NCI-H2029 treated with DMSO at 0.1 percent for 48 hours (cell line): ENCODE data around the gene SURF1.
A peak's percentile ranks its signal among the peaks of the same experiment; 100 is the strongest.
"Not testable (repeated sequence)": the region's sequence is repeated elsewhere in the genome, so short reads cannot be mapped to it uniquely, and the experiment has no call there.

Experiments used
- DNase-seq: peaks from one replicate; lab custom pipeline; 2025; lab: John Stamatoyannopoulos, UW

SURF1 gene

GRCh38 chr9:133383438-133383837 lies 27.2 kb upstream of the SURF1 start:
- no peak for DNase-seq

- no peak for DNase-seq
Measured at GRCh38 chr9:133382507-133383141, 26.3 kb upstream of the SURF1 start.

- DNase-seq = no peak
Measured at GRCh38 chr9:133380734-133381133, 24.4 kb upstream of the SURF1 start.

DNA sequence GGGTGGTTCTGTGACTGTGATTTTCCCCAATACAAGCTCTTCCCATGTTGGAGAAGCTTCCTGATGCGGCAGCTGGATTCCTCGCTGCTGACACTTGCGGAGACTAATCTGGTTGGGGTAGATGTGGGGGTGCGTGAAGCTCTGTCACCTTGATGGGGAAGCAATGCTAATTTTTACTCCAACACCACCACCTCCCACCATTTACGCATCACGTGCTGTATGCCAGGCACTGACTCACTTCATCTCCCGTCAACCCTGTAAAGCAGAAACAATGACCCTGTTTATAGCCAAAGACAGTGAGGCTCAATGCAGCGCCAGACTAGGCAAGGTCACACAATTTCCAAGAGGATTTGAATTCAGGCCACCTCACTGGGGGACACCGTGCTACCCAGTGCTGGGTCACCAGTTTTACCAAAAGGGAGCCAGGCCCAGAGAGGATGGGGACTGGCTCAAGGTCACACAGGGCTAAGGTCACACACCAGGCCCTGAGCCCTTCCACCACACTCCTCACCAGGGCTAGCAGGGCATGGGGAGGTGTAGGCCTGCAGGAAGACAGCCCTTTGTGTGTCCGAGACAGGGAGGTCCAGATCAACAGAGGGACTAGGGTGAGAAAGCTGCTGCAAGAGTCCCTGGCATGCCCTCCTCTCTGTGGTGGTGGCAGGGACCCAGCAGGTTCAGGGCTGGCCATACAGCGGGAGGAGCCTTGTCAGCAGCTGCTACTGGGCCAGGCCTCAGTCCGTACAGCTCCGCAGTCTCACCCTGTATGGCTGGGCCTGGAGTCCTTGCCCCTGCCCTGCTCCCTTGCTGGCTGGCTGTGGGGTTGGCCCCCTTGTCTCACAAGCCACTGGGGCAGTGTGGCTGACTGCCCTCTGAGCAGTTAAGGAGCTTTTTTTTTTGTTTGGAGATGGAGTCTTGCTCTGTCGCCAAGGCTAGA lies 23.1 kb upstream of the SURF1 start:
- DNase-seq = no peak

DNA sequence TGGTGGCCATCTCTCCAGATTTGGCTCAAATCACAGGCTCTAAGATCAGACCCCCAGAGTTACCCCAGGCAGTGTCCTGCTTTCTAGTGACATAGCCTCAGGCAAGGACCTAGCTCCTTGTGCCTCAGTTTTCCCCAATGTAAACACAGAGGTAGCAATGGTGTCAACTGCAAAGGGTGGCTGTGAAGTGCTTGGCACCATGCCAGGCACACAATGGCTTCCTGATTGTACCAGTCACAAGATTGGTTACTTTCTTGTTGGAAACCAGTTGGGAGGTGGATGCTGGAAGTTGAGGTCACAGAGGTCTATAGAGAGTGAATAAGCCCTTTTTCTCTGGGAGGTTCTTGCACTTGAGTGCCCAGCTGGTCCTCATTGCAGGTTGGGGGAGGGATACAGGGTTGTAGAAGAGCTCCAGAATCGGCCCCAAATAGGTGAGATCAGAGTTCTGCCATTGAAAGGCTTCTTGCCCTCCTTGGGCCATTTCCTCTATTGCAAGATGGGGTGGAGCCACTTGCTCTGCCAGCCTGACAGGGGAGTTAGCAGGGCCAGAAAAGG lies 22.2 kb upstream of the SURF1 start:
- DNase-seq = no peak

GRCh38 chr9:133377721-133378216 lies 21.5 kb upstream of the SURF1 start:
- no peak for DNase-seq

- DNase-seq = not testable (repeated sequence)
Measured at GRCh38 chr9:133377280-133377679, 21.0 kb upstream of the SURF1 start.

DNA sequence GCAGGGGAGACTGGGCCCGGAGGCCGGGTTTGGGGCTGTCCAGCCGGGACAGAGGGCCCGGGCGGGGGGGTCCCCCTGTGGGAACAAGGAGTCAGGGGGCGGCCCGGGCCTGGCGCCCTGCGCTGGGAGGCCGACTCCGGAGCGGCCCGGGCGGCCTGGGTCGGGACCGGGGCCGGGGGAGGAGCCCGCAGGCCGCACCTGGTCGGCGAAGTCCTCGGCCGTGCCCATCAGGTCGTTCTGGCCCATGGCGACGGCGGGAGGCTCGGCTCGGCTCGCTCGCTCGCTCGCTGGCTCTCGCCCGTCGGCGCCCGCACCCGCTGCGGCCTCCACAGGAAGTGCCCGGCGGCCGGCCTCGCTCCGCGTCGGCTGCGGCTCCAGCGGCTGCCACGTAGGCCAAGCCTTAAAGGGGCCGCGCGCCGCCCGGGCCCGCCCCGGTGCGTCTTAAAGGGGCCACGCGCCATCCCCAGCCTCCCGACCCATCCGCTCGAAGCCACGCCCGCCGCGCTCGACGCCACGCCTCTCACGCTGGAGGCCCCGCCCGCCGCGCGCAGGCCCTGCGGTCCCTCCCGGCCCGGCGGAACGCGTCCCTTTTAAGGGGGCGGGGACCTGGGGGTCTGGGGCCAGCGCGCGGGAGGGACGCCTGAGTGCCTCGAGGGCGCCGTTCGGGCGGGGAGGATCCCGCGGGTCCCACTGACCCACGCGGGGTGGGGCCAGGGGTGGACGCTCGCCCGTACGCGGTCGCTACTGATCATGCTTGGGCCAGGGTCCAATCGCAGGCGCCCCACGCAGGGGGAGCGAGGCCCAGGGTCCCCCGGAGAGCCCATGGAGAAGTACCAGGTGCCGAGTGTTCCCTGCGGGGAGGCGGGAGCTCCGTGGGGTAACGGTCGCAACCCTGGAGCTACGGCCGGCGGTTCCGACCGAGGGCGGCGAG lies 19.7 kb upstream of the SURF1 start, which contains the start of the genes STKLD1 and SURF4:
TSS of gene STKLD1 (plus strand) at position 643 of the 931 bp plus-strand sequence. CDS start at position 751, 108 bp downstream.
TSS of gene SURF4 (minus strand) at position 337 of the 931 bp plus-strand sequence. CDS start at position 246, 91 bp downstream.
- DNase-seq = peak; percentile 73

- no peak for DNase-seq
Measured at GRCh38 chr9:133375116-133375723, 18.9 kb upstream of the SURF1 start.

DNA sequence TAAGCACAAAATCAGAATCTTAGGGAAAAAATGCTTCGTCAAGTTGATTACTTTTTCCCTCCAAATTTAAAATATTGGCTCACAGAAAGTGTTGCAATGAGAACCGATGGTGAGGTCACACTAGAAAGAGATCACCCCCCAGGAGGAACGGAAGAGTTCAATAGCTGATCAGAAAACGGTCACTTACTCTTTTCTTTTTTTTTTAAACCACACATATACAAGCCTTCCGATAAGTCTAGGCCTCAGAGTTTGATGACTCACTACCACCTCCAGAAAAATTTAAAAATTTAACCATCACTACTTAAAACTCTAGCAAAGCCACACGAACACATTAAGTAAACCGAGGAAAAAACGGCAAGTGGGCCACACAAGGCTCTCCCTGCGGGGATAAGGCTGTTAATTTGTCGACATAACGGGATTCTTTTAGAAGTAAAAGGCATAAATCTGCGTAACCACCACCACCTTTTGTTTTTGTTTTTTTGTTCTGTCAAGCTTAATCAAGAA lies 18.4 kb upstream of the SURF1 start:
- DNase-seq = no peak

GRCh38 chr9:133372144-133372543 lies 15.9 kb upstream of the SURF1 start:
- no peak for DNase-seq

- no peak for DNase-seq
Measured at GRCh38 chr9:133371261-133371711, 15.0 kb upstream of the SURF1 start.

DNA sequence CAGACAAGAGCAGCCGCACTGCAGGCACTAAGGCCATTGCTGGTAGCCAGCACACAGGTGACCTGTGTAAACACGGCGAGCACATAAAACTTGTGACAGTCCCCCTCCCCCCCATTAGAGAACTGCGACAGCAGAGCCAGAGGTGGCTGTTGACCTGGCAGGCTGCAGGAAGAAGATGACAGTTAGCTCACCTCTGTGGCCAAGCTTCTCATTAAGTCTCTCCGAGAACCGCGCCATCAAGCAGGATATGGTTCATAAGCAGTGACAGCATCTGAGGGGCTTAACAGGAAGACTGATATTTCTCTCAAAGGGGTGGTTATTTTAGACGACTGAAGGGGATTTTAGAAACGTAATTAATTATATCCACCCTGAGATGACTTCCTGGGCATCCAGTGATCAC lies 14.4 kb upstream of the SURF1 start:
- DNase-seq = no peak

- no peak for DNase-seq
Measured at GRCh38 chr9:133369933-133370332, 13.6 kb upstream of the SURF1 start.

DNA sequence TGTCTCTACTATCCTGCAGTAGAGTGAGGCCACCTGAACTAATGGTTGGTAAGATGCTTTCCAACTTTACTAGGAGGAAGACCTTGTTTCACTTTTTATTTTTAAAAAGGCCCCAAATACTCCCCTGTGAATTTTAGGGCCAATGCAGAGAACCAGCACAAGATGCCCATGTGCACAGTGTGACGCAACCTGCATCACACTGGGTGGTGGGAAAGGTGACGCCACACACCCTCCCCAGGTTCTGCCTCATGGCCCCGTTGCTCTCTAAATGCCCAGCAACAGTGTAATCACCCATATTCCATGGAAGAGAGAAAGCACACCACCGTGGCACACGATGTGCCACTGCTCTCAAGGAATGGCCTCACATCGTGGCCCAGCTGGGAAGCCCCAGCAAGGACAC lies 13.1 kb upstream of the SURF1 start:
- DNase-seq = no peak

DNA sequence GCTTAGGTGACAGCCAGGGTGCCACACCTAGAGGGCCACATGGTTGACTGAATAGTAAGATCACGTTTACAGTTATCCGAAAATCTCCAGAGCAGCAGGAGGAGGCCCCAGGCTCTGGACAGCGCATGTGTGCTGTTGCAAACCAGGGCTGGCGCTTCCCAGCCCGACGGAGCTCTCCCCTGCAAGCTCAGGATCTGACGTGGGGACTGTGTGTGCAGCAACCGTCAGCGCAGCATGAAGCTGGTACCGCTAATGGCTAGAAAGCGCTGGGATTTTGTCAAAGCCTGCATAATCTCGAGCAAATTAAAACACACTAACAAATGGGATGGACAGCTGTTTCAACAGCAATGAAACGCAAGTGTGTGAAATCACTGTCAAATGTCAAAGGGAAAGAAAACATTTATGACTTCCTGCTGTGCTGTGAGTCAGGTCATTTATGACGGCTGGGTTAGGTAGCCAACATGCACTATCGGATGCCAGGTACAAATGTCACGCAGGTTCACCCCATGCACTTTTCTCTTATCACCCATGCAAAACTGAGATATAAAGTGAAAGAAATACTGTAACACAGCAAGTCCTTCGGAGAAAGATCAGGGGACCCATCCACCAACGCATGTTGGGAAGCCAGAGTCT lies 12.1 kb upstream of the SURF1 start:
- no peak for DNase-seq

GRCh38 chr9:133367778-133368177 lies 11.5 kb upstream of the SURF1 start:
- DNase-seq = no peak

- no peak for DNase-seq
Measured at GRCh38 chr9:133367221-133367620, 10.9 kb upstream of the SURF1 start.

DNA sequence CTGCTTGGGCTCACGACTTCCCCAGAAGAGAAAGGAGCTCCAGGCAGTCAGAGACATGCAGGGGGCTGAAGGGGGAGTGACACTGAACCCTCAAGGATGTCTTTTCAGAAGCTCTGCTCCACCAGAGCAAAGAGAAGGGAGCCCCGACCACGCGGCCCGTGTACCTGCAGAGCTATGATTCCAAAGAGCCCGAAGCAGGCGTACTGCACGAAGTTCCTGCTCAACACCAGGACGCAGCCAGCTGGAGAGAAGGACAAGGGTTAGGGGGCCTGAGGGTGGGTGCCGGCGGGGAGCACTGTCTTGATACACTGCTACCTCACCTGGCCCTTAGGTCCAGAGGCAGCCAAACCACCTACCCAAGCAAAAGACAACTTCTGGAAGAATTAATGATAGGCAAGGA lies 10.1 kb upstream of the SURF1 start:
- no peak for DNase-seq

- DNase-seq = no peak
Measured at GRCh38 chr9:133362359-133363044, 6.2 kb upstream of the SURF1 start.
